ENCODE measurements around the gene CDC25A.

GRCh38 chr3:48157202-48157840 is 30.9 kb downstream of the CDC25A start:
- TF ChIP-seq, protein P1, sequence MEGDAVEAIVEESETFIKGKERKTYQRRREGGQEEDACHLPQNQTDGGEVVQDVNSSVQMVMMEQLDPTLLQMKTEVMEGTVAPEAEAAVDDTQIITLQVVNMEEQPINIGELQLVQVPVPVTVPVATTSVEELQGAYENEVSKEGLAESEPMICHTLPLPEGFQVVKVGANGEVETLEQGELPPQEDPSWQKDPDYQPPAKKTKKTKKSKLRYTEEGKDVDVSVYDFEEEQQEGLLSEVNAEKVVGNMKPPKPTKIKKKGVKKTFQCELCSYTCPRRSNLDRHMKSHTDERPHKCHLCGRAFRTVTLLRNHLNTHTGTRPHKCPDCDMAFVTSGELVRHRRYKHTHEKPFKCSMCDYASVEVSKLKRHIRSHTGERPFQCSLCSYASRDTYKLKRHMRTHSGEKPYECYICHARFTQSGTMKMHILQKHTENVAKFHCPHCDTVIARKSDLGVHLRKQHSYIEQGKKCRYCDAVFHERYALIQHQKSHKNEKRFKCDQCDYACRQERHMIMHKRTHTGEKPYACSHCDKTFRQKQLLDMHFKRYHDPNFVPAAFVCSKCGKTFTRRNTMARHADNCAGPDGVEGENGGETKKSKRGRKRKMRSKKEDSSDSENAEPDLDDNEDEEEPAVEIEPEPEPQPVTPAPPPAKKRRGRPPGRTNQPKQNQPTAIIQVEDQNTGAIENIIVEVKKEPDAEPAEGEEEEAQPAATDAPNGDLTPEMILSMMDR (IDR thresholded peaks at IDR 0.05): no peak
- TF ChIP-seq EZH2phosphoT487 (IDR thresholded peaks at IDR 0.05) (no peak), EZH2 (IDR thresholded peaks at IDR 0.05) (no peak)

All from neural progenitor cell (in vitro differentiated cells).